HG03457 (cell line): ENCODE measurements around the gene RFTN1.

Experiments
- ATAC-seq: cut with Tn5 transposase; IDR thresholded peaks from one replicate; pipeline ENCODE4 v1.9.1; 2021; ENCODE audit warnings: moderate number of reproducible peaks; ENCODE audit not compliant: unreplicated experiment

RFTN1 gene

DNA sequence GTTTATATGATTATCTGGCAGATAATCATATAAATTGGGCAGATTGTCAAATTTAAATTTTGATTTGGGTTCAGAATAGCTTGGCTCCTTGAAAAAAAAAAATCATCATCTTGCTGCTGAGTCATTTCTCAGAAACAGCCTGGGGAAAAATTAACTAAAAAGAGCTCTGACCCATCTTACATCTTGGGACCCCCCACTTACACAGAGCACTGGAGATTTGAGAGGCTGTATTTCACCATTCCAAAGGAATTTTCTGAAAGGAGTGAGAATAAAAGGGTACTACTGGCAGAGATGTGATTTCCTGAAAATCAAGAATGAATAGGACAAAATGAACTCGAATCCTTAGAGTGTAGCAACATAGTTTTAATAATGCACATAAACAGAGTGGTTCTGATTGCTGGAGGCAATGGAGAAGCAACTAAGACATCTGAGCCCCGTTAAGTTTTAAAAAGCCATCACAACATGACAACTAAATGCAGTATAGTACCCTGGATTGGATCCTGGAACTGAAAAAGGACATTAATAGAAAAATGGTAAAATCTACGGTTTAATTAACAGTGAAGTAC, 97.5 kb downstream of the RFTN1 start:
- ATAC-seq: no peak

DNA sequence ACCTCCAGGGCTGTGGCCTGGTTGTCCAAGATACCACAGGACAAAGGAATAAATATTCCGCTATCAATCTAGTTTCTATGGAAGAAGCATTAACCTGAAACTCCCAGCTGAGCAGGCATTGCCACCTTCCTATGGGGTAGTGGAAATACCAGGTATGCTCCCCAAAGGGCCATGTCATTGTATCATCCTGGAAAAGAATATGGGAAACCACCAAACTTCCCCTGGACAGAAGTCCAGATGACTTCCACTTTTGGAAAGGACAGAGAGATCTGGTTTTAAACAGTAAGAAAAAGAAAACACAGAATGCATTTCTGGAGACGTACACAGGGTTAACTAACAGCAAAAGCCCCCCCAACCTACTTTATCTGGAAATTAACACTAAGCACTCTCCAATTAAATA, 100.2 kb downstream of the RFTN1 start:
- no peak for ATAC-seq

DNA sequence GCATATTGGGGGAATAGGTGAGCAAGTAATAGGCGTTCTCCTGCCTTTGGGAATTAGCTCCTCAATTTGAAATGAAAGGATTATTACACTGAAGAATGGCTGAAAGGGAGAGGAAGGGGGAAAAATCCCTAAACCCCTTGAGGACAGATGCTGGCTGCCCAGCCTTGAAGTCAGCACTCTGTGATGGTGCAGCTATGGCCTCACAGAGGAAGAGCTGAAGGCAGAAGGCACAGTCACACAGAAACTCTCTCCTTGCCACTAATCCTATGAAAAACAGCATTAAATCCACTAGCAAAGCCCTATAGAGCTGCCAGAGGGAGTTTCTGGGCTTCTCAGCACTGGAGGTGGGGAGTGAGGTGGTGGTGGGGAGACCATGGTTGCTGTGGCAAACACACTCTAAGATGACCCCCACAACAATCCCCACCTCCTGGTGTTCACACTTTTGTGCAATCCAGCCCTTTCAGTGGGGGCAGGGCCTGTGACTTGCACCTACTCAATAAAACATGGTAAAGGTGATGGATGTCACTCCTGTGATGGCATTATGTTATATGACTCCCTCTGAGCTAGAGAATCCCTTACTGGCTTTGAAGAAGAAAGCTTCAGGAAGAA, 101.2 kb downstream of the RFTN1 start:
- ATAC-seq: no peak

DNA sequence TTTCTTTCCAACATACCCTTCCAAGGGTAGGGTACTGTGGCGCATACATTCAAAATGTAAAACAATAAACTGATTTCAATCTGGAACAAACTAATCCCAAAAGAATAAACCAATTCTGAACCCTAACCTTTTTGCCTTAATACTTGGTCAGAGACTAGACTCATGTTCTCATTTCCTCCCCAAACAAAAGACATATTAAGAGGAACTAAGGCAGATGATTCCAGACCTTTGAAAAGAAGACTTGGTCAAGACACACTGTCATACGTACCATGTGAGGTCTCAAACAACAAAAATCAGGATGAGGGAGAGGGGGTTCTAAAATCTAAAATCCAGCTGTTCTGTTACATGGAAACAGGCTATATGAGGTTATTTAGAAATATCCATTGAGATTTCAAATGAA, 102.1 kb downstream of the RFTN1 start:
- no peak for ATAC-seq

DNA sequence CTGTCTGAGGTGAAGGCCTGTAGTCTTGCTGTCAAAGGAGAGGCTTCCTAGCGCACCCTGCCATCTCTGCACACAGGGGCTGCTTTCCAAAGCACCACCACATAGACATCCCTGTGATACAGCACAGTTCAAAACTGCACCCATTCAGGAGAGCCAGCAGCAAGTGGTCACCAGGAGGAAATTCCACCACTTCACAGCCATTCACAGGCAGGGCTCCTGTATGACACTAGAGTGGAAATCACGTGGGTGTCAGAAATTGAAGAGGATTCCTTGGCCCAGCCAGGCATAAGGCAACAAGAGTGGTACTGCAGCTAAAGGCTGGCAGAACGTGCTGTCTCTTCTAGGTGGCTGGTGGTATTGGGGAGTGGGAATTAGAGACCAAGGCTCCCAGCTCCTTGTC, 102.8 kb downstream of the RFTN1 start:
- no peak for ATAC-seq

DNA sequence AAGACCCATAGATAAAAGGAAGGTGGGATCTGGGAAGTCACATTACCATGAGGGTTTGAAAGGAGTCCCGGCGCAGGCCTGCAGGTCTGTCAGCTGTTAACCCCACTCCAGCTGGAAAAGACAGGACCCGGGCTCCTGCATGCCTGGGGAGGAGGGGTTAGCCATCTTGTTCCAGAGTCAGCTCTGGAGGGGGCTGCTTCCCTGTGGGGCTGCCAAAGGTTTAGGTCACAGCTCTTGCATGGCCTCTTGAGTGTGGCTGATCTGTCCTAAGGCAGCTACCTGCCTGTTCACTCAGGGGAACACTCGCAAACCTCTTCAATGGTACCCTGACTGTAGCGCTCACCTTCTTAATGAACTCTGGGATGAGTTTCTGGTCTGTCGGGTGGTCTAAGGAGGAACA, 104.5 kb downstream of the RFTN1 start:
- no peak for ATAC-seq

DNA sequence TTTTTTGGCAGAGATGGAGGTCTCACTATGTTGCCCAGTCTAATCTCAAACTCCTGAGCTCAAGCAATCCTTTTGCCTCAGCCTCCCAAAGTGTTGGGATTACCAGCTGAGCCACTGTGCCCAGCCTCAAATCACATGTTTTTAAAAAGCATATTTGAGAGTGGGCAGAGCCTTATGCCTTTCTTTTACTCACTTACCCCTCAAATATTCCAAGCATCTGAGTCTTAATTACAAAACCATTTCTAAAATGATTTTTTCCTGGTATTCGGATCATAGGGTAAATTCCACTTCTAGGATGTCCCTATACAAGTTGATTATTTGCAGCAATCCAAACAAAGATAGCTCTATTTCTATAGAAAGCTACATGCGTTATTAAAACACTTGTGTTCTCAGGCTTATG, 106.1 kb downstream of the RFTN1 start:
- ATAC-seq: no peak

DNA sequence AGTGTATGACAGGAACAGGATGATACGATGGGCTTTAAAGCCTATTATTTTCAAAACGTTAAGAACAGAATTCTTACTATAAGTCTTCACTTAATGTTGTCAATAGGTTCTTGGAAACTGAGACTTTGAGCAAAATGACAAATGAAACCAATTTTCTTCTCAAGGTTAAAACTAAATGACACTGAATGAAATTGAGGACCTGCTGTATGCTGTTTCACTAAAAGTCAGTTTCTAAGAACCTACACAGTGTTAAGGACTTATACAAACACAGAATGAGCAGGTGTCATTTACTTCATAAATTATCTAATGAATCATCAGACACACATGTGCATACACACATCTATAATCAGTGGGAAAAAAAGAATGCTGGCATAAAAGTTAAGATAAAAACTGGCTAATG, 106.9 kb downstream of the RFTN1 start:
- ATAC-seq: no peak

DNA sequence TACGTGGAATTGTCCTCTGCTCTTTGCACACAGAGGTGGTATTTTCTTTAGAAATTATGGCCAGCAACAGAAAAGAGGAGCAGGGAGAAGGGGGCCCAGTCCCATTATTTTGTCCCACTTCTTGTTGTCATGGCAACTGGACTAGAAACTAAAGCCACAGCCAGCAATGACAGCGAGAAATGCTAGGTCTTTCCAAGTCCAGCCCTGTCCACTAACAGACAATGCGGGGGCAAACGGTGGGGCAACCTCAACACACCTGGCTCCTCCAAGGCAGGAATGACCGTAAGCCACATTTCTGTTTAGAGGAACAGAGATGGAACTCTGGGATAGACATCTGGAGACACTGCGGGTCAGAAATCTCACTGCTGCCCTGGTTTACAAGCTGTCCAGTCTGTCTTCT, 107.3 kb downstream of the RFTN1 start:
- no peak for ATAC-seq

DNA sequence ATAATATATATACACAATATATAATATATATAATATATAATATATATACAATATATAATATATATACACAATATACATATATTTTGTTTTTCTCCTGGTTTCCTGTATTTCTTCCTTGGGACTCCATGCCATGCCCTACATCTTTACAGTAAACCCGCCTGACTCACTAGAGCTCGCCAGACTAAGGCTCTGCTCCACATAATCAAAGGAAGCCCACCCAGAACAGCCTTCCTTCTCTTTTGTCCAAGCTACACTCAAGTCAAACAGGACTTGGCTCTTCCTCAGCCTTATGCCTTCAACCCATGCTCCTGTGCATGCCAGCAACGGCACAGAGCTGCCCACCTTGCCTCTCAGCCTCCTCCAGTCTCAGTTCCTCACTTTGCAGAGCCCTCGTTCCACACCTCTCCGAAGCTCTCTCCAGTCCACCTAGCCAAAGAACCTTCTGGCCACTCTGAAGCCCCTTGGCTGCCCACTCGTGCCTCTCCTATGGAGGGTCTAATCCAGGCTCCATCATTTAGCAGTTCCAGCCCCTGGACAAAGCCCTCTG, 109.1 kb downstream of the RFTN1 start:
- no peak for ATAC-seq

DNA sequence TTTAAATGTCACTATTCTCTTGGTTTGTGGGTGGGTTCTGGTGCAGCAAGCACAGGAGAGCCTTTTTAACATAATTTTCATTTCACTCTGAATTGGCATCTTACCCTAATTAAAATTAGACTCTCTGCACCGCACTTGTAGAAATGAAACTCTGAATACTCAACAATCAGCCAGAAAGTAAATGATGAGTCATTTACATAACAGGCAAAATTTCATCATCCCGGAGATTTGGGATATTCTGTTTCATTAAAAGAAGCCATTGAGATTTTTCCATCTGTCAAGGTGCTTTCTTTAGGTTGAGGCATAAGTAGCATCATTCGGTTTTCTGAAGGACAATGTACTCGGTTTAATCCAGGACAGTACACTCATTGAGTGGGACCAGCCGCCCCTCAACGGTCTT, 111.0 kb downstream of the RFTN1 start:
- no peak for ATAC-seq

DNA sequence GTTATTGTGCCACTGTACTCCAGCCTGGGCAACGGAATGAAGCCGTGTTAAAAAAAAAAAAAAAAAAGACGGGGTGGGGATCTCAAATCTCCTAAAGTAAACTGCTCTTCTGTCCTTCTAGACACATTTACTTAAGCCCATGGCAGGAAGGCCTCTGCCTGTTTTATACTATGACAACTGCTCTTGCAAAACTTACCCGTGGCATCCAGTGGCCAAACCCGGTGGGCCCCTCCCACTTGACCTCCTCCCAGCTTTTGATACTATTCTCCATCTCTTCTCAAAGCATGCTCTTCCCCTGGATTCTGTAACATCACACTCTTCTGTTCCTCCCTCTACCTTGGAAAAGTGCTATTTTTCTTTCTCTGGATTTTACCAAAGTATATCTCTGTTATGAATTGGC, 112.2 kb downstream of the RFTN1 start:
- ATAC-seq: no peak

DNA sequence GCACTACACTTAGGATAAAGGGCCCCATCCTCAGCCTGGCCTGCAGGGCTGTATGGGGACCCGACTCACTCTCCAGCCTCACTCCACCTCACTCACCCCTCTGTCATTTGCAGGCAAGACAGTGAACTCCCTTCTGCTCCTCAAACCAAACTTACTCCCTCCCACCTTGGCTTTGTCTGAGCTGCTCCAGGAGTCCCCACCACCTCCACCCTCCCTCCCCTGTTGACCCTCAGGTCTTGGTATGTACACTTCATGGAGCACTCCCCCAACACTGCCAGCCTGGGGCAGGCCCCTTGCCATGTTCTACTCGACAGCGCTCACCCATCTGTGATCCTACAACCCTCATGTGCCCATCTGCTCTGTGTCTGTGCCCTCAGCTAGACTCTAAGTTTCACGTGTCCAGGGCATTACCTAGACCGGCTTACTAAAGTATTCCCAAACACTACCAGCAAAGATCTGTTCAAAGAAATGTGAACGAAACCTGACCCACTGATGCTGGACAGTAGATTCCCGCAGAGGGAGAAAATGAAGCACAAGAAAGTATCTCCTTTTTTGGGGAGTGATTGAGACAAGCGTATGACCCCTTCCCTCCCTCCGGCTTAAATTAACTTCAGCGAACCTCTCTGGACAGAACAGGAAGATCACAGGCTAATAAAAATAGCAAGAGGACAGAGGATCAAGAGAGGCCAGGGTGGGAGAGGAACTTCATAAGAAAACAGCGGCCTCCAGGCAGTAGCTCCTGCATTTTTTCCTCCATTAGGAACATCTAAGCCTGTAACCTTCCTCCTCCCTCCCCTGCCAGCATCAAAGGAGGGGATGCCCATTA, 113.2 kb downstream of the RFTN1 start:
- ATAC-seq: no peak

DNA sequence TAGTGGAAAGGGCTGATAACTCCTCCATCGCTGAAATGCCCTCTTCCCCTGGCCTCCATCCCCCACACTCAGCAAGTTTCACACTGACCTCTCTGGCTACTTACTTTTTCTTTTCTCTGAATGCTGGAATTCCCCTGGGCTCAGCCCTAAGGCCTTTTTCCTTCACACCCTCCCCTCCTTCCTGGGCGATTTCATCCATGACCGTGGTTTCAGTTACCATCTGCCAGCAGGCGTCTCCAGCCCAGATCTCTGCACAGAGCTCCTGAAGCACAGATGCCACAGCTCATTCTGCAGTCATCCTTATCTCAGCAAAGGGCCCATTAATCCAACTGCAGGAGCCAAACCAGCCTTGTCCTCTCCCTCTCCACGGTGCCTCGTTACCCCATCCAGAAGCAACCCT, 114.0 kb downstream of the RFTN1 start:
- no peak for ATAC-seq

DNA sequence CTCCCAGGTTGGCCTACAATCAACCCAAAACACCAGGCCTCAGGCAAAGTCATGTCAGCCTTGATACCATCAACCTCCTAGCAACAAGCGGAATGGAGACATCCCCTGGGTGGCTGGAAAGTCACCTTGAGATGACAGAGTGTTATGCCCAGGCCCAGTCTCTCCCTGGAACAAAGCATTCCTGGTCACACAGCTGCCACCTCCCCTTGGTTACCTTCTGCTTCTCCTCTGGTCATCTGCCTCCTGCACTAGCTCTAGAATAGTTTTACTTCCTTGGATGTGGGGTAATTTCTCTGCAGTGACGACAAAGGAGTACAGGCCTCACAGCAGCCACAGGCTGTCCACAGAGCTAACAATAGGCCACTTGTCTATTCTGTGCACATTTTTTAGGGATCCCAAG, 114.9 kb downstream of the RFTN1 start:
- no peak for ATAC-seq

DNA sequence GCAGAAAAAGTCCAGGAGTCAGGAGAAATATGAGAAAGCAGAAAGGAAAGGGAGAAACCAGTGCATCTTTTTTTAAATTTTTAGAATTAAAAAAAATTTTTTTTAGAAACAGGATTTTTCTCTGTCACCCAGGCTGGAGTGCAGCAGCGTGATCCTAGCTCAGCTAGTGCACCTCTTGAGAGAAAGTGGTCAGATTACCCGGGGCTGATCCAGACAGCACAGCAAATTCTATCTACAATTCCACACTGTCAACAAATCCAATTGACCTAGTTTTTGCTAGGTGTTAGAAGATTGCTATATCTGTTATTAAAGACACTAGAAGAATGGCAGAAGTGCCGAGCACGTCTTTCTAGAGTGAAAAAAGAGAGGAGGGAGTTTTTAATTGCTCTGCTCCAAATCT, 117.3 kb downstream of the RFTN1 start:
- ATAC-seq: no peak

DNA sequence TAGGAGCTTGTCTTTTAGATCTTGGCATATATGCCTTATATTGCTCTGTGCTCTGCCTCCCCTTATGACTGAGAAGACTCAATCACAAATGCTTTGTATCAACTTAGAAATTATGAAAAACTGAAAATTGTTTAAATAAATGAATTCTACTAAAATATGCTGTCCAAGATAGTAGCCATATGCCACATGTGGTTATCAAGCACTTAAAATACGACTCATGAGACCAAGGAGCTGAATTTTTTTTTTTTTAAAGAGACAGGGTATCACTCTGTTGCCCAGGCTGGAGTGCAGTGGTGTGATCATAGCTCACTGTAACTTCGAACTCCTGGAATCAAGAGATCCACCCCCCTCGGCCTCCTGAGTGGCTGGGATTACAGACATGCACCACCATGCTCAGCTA, 118.3 kb downstream of the RFTN1 start:
- ATAC-seq: no peak

DNA sequence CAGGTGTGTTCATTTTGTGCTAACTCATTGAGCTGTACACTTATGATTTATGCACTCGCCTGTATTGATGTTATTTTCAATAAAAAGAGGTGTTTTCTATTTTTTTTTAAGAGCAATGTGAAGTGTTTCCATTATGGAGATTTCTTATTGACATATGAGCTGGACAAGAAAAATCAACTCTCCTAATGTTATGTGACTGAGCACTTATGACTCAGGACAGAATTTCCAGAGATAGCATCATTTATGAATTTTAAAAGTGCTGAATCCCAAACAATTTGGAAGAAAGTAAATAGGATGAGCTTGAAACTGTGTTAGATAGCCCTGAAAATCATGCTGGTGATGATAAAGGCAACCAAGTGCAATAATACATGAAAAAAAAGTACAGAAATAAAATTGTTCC, 118.9 kb downstream of the RFTN1 start:
- ATAC-seq: no peak

DNA sequence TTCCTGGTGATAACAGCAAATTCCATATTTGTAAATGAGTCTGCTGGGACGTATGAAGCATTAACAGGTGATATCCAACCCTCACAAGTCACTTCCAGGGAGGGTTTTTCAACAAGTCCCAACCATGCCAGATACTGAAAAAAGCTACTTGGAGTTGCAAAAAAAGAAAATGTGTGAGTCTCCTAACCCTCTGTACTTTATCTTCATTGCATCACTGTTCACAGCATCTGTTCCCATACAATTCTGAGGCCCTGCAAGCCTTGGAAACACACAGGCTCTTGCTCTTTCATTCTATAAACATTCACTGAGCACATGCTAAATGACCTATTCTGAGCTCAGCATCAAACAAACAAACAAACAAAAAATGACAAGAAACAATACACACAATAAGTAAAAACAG, 120.8 kb downstream of the RFTN1 start:
- ATAC-seq: no peak

DNA sequence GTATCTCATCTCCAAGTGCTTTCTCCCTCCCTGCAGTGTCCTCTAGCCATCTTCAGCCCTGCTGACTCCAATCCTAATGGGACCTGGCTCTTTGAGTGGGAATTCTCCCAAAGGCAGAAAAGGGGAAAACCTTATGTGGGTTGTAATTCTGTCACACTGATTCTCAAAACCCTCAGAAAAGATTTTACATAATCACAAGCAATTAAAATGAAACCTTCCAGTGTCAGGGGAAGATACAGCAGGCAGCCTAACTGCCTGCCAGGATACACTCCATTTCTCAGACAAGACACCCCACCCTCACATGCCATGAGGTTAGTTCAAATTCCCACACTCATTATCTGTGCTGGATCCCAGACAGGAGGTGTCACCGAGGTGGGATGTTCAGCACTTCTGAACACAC, 121.4 kb downstream of the RFTN1 start:
- no peak for ATAC-seq

DNA sequence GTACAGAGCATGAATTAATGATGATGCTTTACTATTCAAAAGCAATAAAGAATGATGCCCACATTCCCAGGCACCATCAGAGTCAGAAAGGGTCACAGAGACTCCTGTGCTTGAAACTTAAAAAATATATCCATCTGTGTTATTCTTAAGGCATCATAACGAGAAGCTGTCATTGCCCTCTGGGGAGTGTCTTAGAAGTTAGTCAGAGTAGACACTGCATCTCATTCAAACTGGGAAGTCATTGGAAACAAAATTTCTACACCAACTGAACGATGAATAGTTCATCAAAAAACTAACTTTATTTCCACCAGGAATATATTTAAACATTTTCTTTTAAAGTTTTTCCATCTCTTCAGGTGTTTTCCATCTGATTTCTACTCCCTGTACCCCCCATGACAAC, 122.9 kb downstream of the RFTN1 start:
- no peak for ATAC-seq

DNA sequence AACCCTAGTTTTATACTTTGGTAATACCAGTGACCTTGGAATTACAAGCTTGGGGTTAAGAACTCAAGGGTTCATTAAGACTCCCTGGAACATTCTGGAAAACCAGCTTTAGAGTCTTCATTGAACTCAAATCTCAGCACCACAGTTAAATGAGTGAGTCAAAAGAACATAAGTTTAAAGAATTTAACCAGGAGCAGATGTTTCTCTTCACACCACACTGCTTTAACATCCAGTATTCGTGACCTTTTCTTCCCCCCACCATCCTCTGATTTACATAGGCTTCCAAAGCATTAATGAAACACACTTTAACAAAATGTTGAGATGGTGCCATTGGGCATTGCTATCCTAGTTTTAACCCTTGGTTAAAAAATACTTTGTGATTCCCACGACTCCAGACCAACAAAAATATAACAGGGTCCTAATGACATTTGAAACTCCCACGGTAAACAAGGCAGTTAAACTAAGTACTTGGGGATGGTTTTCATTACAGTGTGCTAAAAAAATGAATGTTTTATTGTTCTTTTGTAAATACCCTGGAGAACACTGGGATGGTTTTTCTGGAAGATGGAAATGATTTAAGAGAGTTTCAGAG, 124.6 kb downstream of the RFTN1 start:
- no peak for ATAC-seq
